KMS-11 (cell line): ENCODE measurements around the gene RHNO1.

Experiments used
- H2AFZ ChIP-seq: fragments of 200-600 bp; sonication (generic); 2 replicates; pipeline ENCODE4 v1.6.1; 2016; ENCODE audit warnings: antibody characterized with exemption, mixed run types, low read depth
- H3K27ac ChIP-seq: fragments of 200-600 bp; sonication (generic); 2 replicates; pipeline ENCODE4 v1.6.1; 2016; ENCODE audit warnings: mild to moderate bottlenecking, mixed run types
- H3K27me3 ChIP-seq: fragments of 200-600 bp; sonication (generic); 2 replicates; pipeline ENCODE4 v1.6.1; 2017; ENCODE audit warnings: mild to moderate bottlenecking, low read depth, mixed run types, moderate library complexity; ENCODE audit not compliant: insufficient read depth
- H3K36me3 ChIP-seq: fragments of 200-600 bp; sonication (generic); 2 replicates; pipeline ENCODE4 v1.6.1; 2017; ENCODE audit warnings: mild to moderate bottlenecking, mixed run types; ENCODE audit not compliant: insufficient read depth
- H3K4me1 ChIP-seq: fragments of 200-600 bp; sonication (generic); 2 replicates; pipeline ENCODE4 v1.6.1; 2016; ENCODE audit warnings: mild to moderate bottlenecking, low read depth, mixed run types; ENCODE audit not compliant: poor library complexity, severe bottlenecking
- H3K4me2 ChIP-seq: fragments of 200-600 bp; sonication (generic); 2 replicates; pipeline ENCODE4 v1.7.0; 2016; ENCODE audit warnings: mild to moderate bottlenecking, mixed run types
- H3K4me3 ChIP-seq: fragments of 200-600 bp; sonication (generic); IDR thresholded peaks from 2 replicates; pipeline ENCODE4 v1.6.1; 2017; ENCODE audit warnings: low read depth, low read length, mixed read lengths; ENCODE audit not compliant: insufficient read depth
- H3K79me2 ChIP-seq: fragments of 200-600 bp; sonication (generic); 2 replicates; pipeline ENCODE4 v1.6.1; 2016; ENCODE audit warnings: low read depth, mixed run types; ENCODE audit not compliant: insufficient read depth
- H3K9ac ChIP-seq: fragments of 200-600 bp; sonication (generic); 2 replicates; pipeline ENCODE4 v1.6.1; 2016; ENCODE audit warnings: mild to moderate bottlenecking, mixed run types
- H4K20me1 ChIP-seq: fragments of 200-600 bp; sonication (generic); 2 replicates; pipeline ENCODE4 v1.6.1; 2016; ENCODE audit warnings: mild to moderate bottlenecking, mixed run types; ENCODE audit not compliant: insufficient read depth
- CTCF ChIP-seq: fragments of 200-600 bp; sonication (generic); conservative IDR thresholded peaks from 2 replicates; pipeline ENCODE4 v1.6.1; 2017; ENCODE audit warnings: low read depth, mild to moderate bottlenecking, antibody characterized with exemption, low read length, moderate library complexity, mixed read lengths

Gene RHNO1

GRCh38 chr12:2897418-2897817 lies 20.4 kb downstream of the RHNO1 start:
- H3K36me3 ChIP-seq, result no peaks in the 10 kb centered on the region
- no peak overlapping the region for H3K4me2 ChIP-seq
- no peaks in the 10 kb centered on the region for H3K79me2 ChIP-seq
- no peak for TF ChIP-seq CTCF
- no peak overlapping the region for H3K27ac ChIP-seq
- no peak overlapping the region for H2AFZ ChIP-seq
- no peak overlapping the region for H3K9ac ChIP-seq
- no peaks in the 10 kb centered on the region for H3K27me3 ChIP-seq
- no peaks in the 10 kb centered on the region for H3K4me1 ChIP-seq
- H4K20me1 ChIP-seq, result no peaks in the 10 kb centered on the region
- no peak overlapping the region for H3K4me3 ChIP-seq

GRCh38 chr12:2900642-2901041 lies 23.6 kb downstream of the RHNO1 start:
- Histone ChIP-seq H3K27ac (no peak overlapping the region), H4K20me1 (no peaks in the 10 kb centered on the region), H3K9ac (no peak overlapping the region), H3K4me3 (no peak overlapping the region), H3K27me3 (no peaks in the 10 kb centered on the region), H3K4me2 (no peak overlapping the region), H2AFZ (no peak overlapping the region), H3K4me1 (peaks cover 6% of the 10 kb centered on the region), H3K79me2 (no peaks in the 10 kb centered on the region), H3K36me3 (no peaks in the 10 kb centered on the region)
- TF ChIP-seq CTCF, result no peak

GRCh38 chr12:2902272-2902880 lies 25.4 kb downstream of the RHNO1 start:
- no peak overlapping the region for H2AFZ ChIP-seq
- H3K9ac ChIP-seq, result no peak overlapping the region
- H3K27me3 ChIP-seq, result no peaks in the 10 kb centered on the region
- no peak overlapping the region for H3K4me3 ChIP-seq
- no peak overlapping the region for H3K27ac ChIP-seq
- no peak overlapping the region for H3K4me2 ChIP-seq
- H3K79me2 ChIP-seq, result no peaks in the 10 kb centered on the region
- TF ChIP-seq CTCF, result no peak
- no peaks in the 10 kb centered on the region for H3K36me3 ChIP-seq
- H3K4me1 ChIP-seq, result peaks cover 6% of the 10 kb centered on the region
- no peaks in the 10 kb centered on the region for H4K20me1 ChIP-seq

- Histone ChIP-seq H3K79me2 (no peaks in the 10 kb centered on the region), H3K9ac (no peak overlapping the region), H3K4me3 (no peak overlapping the region), H3K36me3 (no peaks in the 10 kb centered on the region), H2AFZ (no peak overlapping the region), H3K27ac (no peak overlapping the region), H3K4me2 (no peak overlapping the region), H4K20me1 (no peaks in the 10 kb centered on the region), H3K27me3 (no peaks in the 10 kb centered on the region), H3K4me1 (peaks cover 6% of the 10 kb centered on the region)
- no peak for TF ChIP-seq CTCF
These were observed 27.2 kb downstream of the RHNO1 start for GRCh38 chr12:2904260-2904659.
